ENCODE data around the gene NAP1L2. TPM values are rescaled to one million over a fixed set of nuclear protein-coding genes. Genes with fewer than 3 reads are reported as not detected.
"Not testable (repeated sequence)": the region's sequence is repeated elsewhere in the genome, so short reads cannot be mapped to it uniquely, and the experiment has no call there.

NAP1L2 gene, protein sequence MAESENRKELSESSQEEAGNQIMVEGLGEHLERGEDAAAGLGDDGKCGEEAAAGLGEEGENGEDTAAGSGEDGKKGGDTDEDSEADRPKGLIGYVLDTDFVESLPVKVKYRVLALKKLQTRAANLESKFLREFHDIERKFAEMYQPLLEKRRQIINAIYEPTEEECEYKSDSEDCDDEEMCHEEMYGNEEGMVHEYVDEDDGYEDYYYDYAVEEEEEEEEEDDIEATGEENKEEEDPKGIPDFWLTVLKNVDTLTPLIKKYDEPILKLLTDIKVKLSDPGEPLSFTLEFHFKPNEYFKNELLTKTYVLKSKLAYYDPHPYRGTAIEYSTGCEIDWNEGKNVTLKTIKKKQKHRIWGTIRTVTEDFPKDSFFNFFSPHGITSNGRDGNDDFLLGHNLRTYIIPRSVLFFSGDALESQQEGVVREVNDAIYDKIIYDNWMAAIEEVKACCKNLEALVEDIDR
- 0.14 TPM for polyA plus RNA-seq (2013, experiment 1 of 2; ENCODE audit: insufficient read length)
- polyA plus RNA-seq (2013, experiment 2 of 2; ENCODE audit: insufficient read length): 0.15 TPM

GRCh38 chrX:73214426-73215094 is at the start of gene NAP1L2:
NAP1L2 (minus strand) TSS chrX:73214851; CDS start chrX:73214492, 359 bp downstream.
- DNase-seq: peak; percentile 1

DNA sequence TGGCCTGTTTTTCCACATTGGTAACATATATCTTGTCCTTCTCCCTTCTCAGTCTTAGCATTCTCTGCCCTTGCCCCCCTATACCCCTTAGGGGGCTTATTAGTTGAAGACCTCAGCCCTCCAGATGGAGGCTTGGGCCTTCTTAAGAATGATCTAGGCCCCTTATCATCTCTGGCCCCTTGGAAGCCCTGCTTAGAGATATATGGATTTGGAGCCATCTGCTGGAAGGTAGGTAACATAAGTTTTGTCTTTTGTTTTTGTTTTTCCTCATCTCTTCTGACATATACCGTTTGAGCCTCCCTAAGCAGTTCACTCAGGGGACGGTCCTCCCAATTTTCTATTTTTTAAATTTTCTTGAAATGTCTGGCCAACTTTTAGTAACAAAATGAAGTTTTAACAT is 48.3 kb upstream of the NAP1L2 start:
- no peak for DNase-seq

DNA sequence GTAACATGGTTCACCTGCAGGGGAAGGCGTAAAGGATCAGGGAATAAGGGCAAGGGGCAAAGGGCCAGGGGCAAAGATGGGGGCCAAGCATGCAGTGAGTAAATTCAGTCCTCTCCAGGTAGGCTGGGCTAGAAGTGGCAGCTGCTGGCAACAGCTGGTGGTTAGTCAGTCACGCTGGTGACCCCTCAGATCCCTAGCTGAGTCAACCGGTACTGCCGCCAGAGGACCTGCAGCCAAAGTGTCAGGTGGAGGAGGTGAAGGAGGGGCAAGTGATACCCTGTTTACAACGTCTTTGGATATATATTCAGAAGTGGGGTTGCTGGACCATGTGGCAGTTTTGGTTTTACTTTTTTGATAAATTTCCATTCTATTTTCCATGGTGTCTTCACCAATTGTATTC is 24.6 kb upstream of the NAP1L2 start:
- no peak for DNase-seq

- no peak for DNase-seq
Observed at GRCh38 chrX:73217621-73218020, 3.0 kb upstream of the NAP1L2 start.

GRCh38 chrX:73215246-73215645 is 595 bp upstream of the NAP1L2 start:
- no peak for DNase-seq

GRCh38 chrX:73213734-73214425 is 771 bp downstream of the NAP1L2 start:
- no peak for DNase-seq

DNA sequence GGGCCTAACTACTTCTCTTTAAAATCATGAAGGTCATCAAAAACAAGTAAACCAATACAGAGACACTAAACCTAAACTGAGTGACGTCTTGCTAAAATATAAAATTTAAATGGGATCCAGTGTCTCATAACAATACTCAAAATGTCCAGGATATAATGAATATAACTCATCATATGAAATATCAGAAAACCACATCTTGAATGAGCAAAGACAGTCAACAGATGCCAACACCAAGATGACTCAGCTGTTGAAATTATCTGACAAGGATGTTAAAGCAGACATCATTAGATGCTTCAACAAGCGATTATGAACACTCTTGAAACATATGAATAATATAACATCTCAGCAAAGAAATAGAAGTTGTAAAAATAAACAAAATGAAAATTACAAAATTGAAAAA is 8.3 kb downstream of the NAP1L2 start:
- no peak for DNase-seq

DNA sequence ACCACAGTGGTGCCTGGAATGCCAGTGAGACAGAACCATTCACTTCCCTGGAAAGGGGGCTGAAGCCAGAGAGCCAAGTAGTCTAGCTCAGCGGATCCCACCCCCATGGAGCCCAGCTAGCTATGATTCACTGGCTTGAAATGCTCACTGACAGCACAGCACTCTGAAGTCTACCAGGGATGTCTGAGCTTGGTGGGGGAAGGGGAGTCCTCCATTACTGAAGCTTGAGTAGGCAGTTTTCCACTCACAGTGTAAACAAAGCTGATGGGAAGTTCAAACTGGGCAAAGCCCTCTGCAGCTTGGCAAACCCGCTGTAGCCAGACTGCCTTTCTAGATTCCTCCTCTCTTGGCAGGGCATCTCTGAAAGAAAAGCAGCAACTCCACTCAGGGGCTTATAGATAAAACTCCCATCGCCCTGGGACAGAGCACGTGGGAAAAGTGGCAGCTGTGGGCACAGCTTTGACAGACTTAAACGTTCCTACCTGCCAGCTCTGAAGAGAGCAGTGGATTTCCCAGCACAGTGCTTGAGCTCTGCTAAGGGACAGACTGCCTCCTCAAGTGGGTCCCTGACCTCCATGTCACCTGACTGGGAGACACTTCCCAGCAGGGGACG is 32.0 kb downstream of the NAP1L2 start:
- no peak for DNase-seq

DNA sequence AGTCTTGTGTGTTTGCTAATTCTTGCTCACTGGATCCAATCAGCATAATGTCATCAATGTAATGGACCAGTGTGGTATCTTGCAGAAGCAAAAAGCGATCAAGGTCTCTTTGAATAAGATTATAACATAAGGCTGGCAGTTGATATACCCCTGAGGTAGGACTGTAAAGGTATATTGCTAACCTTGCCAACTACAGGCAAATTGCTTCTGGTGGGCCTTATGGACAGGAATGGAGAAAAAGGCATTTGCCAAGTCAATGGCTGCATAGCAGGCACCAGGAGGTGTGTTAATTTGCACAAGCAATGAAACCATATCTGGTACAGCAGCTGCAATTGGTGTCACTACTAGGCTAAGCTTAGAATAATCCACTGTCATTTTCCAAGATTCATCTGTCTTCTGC is 45.7 kb downstream of the NAP1L2 start:
- not testable (repeated sequence) for DNase-seq
